Panc1 (cell line): Measurements from ENCODE around the gene PTRHD1. TPM values are rescaled to one million over a fixed set of nuclear protein-coding genes. Genes with fewer than 3 reads are reported as not detected.

Experiments
- ATAC-seq: fragments of 200-7000 bp; cut with Tn5 transposase; 2 replicates; pipeline ENCODE4 v1.9.1; 2020; ENCODE audit warnings: mild to moderate bottlenecking, moderate library complexity
- BruUV-seq: library from RNA; stranded (reverse); fragments of 400-500 nt; replicated peaks from 2 replicates; lab custom pipeline; 2021; lab: Mats Ljungman, UMichigan
- CTCF ChIA-PET: fragments of 300-600 bp; sonication (Branson Sonifier 250); formaldehyde crosslinking; loops from one replicate; lab custom pipeline; 2022; ENCODE audit warnings: antibody characterized with exemption; lab: Charles Lee
- POLR2A ChIA-PET: fragments of 300-600 bp; sonication (Branson Sonifier 250); formaldehyde crosslinking; loops from one replicate; lab custom pipeline; 2022; ENCODE audit warnings: antibody characterized with exemption; lab: Charles Lee
- DNase-seq: peaks from one replicate; pipeline ENCODE4 v3.0.0-alpha.2; 2010; ENCODE audit warnings: low read depth, low spot score
- H3K27ac ChIP-seq: 2 replicates; pipeline ENCODE4 v1.5.1; 2011; ENCODE audit warnings: mild to moderate bottlenecking, low read length, inconsistent platforms
- H3K27me3 ChIP-seq: fragments of 200-500 bp; sonication (Bioruptor generic); 2 replicates; pipeline ENCODE4 v1.6.0; 2014; ENCODE audit warnings: low read length, inconsistent platforms; ENCODE audit not compliant: control insufficient read depth, insufficient read depth
- H3K36me3 ChIP-seq: fragments of 200-500 bp; sonication (Bioruptor generic); 2 replicates; pipeline ENCODE4 v1.5.1; 2014; ENCODE audit warnings: inconsistent platforms, mild to moderate bottlenecking, low read length, moderate library complexity; ENCODE audit not compliant: control insufficient read depth, insufficient read depth
- H3K4me1 ChIP-seq: 2 replicates; pipeline ENCODE4 v1.5.1; 2011; ENCODE audit warnings: inconsistent platforms, mild to moderate bottlenecking, low read length, moderate library complexity; ENCODE audit not compliant: control insufficient read depth, insufficient read depth
- H3K4me3 ChIP-seq, 2 experiments: 2 replicates each; pipeline ENCODE4 v1.5.1; 2011 to 2012; ENCODE audit warnings: low read depth in 2 of 2, low read length in 2 of 2, mild to moderate bottlenecking in 2 of 2, inconsistent platforms in 1 of 2, moderate library complexity in 1 of 2
- H3K9me3 ChIP-seq: fragments of 200-500 bp; sonication (Bioruptor generic); 2 replicates; pipeline ENCODE4 v1.5.1; 2014; ENCODE audit warnings: low read depth, mild to moderate bottlenecking, inconsistent platforms, low read length, moderate library complexity; ENCODE audit not compliant: control insufficient read depth, insufficient read depth
- POLR2AphosphoS5 ChIP-seq: IDR thresholded peaks from 2 replicates; pipeline ENCODE4 v1.6.1; 2012; ENCODE audit warnings: mild to moderate bottlenecking, low read depth, low read length, moderate library complexity
- SIN3A ChIP-seq: IDR thresholded peaks from 2 replicates; pipeline ENCODE4 v1.6.1; 2012; ENCODE audit warnings: low read depth, mild to moderate bottlenecking, low read length, moderate library complexity, borderline replicate concordance; ENCODE audit not compliant: insufficient read depth
- TCF7L2 ChIP-seq: IDR thresholded peaks from 2 replicates; pipeline ENCODE4 v1.6.1; 2011; ENCODE audit warnings: mild to moderate bottlenecking, low read depth, low read length, inconsistent platforms
- in situ Hi-C: cut with HindIII; loops from 2 replicates; pipeline ENCODE4 v1.10.0; 2016; ENCODE audit warnings: low sequenced_read_pairs, low pct_unique_long_range_greater_than_20kb
- intact Hi-C: fragments of 100-400 bp; cut with micrococcal nuclease; formaldehyde crosslinking; loops from one replicate; pipeline ENCODE4 v1.10.0; 2022; ENCODE audit not compliant: unreplicated experiment
- total RNA-seq: library from RNA; stranded (reverse); gene quantifications from one replicate; pipeline ENCODE4 v1.2.1, GENCODE V29; 2021; ENCODE audit not compliant: unreplicated experiment
- TF ChIP-seq, protein P1 (sequence below), 2 experiments: IDR thresholded peaks; 2 replicates each; pipeline ENCODE4 v1.6.1; 2011 to 2012; ENCODE audit warnings: low read depth in 2 of 2, control low read depth in 1 of 2, low read length in 1 of 2, mild to moderate bottlenecking in 1 of 2, moderate library complexity in 1 of 2; ENCODE audit not compliant: insufficient read depth in 1 of 2
- TF ChIP-seq, protein P2 (sequence below): fragments of 450-650 bp; IDR thresholded peaks from 2 replicates; pipeline ENCODE4 v1.5.1; 2017; ENCODE audit warnings: mild to moderate bottlenecking

The PTRHD1 gene
- total RNA-seq, 1 experiment from 2014 or later: 55.1 TPM

DNA sequence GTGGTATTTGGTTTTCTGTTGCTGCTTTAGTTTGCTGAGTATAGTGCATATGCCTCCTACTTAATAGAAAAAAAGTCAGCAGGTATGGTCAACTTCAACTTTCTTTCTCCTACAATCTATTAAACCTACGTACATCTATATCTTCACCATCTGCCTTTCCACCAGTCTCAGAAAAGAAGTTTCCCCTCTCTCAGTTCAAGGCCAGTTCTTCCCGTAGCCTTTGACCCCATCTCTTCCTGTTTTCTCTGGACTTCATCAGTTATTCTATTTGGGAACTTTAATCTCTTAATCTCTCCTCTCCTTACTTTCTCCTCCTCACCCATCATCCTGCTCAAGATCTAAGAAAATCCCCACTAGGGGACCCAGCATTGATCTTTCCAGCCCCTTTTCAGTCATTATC is 5.7 kb downstream of the PTRHD1 start:
- no peak overlapping the region for H3K27ac ChIP-seq
- H3K36me3 ChIP-seq: no peaks in the 10 kb centered on the region
- in situ Hi-C loops (no loop called here), intact Hi-C loops (no loop called here)
- ATAC-seq (no peak), DNase-seq (no peak)
- POLR2A ChIA-PET: interaction anchor here (0.6 kb wide), 1 partner anchor 736 kb away, joined by 4 read pairs; no protein-coding TSS in a partner anchor
- no peaks in the 10 kb centered on the region for H3K27me3 ChIP-seq
- H3K4me3 ChIP-seq: no peak overlapping the region
- BruUV-seq: no TSS peak
- TF ChIP-seq POLR2AphosphoS5 (no peak), SIN3A (no peak)
- TF ChIP-seq, protein P1, sequence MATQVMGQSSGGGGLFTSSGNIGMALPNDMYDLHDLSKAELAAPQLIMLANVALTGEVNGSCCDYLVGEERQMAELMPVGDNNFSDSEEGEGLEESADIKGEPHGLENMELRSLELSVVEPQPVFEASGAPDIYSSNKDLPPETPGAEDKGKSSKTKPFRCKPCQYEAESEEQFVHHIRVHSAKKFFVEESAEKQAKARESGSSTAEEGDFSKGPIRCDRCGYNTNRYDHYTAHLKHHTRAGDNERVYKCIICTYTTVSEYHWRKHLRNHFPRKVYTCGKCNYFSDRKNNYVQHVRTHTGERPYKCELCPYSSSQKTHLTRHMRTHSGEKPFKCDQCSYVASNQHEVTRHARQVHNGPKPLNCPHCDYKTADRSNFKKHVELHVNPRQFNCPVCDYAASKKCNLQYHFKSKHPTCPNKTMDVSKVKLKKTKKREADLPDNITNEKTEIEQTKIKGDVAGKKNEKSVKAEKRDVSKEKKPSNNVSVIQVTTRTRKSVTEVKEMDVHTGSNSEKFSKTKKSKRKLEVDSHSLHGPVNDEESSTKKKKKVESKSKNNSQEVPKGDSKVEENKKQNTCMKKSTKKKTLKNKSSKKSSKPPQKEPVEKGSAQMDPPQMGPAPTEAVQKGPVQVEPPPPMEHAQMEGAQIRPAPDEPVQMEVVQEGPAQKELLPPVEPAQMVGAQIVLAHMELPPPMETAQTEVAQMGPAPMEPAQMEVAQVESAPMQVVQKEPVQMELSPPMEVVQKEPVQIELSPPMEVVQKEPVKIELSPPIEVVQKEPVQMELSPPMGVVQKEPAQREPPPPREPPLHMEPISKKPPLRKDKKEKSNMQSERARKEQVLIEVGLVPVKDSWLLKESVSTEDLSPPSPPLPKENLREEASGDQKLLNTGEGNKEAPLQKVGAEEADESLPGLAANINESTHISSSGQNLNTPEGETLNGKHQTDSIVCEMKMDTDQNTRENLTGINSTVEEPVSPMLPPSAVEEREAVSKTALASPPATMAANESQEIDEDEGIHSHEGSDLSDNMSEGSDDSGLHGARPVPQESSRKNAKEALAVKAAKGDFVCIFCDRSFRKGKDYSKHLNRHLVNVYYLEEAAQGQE (IDR thresholded peaks at IDR 0.05; ENCODE audit: insufficient read depth in 1 of 2, low read depth in 2 of 2, low read length in 1 of 2): no peak
- TF ChIP-seq, protein P2, sequence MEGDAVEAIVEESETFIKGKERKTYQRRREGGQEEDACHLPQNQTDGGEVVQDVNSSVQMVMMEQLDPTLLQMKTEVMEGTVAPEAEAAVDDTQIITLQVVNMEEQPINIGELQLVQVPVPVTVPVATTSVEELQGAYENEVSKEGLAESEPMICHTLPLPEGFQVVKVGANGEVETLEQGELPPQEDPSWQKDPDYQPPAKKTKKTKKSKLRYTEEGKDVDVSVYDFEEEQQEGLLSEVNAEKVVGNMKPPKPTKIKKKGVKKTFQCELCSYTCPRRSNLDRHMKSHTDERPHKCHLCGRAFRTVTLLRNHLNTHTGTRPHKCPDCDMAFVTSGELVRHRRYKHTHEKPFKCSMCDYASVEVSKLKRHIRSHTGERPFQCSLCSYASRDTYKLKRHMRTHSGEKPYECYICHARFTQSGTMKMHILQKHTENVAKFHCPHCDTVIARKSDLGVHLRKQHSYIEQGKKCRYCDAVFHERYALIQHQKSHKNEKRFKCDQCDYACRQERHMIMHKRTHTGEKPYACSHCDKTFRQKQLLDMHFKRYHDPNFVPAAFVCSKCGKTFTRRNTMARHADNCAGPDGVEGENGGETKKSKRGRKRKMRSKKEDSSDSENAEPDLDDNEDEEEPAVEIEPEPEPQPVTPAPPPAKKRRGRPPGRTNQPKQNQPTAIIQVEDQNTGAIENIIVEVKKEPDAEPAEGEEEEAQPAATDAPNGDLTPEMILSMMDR: no peak
- peaks cover 13% of the 10 kb centered on the region for H3K4me1 ChIP-seq
- CTCF ChIA-PET: no interaction called here
- no peaks in the 10 kb centered on the region for H3K9me3 ChIP-seq

DNA sequence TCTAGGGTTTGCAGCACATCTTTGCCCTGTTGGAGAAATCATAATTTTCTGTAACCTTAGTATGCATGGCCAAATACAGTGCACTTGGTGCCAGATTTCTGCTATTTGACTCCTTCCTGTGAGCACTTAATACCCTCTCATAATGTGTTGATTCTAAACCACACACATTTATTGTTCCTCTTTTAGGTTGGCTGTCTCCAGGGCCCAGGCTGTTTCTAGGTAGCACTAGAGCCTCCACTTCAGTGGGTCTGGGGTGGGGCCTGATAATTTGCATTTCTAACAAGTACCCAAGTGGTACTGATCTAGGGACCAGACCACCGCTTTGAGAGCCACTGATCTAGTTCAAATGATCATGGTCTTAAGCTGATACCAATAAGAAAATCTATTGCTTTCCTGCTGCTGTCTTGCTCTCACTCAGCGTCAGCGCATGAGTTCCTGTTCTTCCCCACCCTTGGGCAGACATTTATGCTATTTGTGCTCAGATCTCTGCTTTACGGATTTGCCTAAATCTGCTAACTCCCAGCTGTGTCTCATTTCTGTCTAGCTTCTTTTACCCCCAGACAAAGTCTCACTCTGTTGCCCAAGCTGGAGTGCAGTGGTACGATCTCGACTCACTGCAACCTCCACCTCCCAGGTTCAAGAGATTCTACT is 7.4 kb downstream of the PTRHD1 start:
- no peak for TF ChIP-seq POLR2AphosphoS5
- TF ChIP-seq, protein P2: no peak
- TF ChIP-seq, protein P1 (IDR thresholded peaks at IDR 0.05; ENCODE audit: insufficient read depth in 1 of 2, low read depth in 2 of 2, low read length in 1 of 2): no peak
- TF ChIP-seq SIN3A: no peak
- TF ChIP-seq TCF7L2: no peak
- no peak for ATAC-seq
- BruUV-seq: no TSS peak
- no peak overlapping the region for H3K27ac ChIP-seq
- H3K4me3 ChIP-seq: no peak overlapping the region
- no peak for DNase-seq
- no peaks in the 10 kb centered on the region for H3K27me3 ChIP-seq
- no peaks in the 10 kb centered on the region for H3K36me3 ChIP-seq
- POLR2A ChIA-PET: no interaction called here
- CTCF ChIA-PET: no interaction called here
- intact Hi-C loops (no loop called here), in situ Hi-C loops (no loop called here)
- H3K9me3 ChIP-seq: no peaks in the 10 kb centered on the region
- no peaks in the 10 kb centered on the region for H3K4me1 ChIP-seq
